B cell (primary cell): ENCODE data around the gene NCOA3. TPM values are rescaled to one million over a fixed set of nuclear protein-coding genes. Genes with fewer than 3 reads are reported as not detected.

Experiments
- ATAC-seq: fragments of 200-7000 bp; cut with Tn5 transposase; one replicate; pipeline ENCODE4 v1.10.0; 2021; ENCODE audit warnings: low read depth, mild to moderate bottlenecking, moderate number of reproducible peaks, moderate library complexity
- CTCF ChIA-PET: fragments of 350-600 bp; sonication (Branson Sonifier 250); formaldehyde crosslinking; loops from one replicate; lab custom pipeline; 2021; ENCODE audit warnings: antibody characterized with exemption, inconsistent platforms; lab: Charles Lee
- POLR2A ChIA-PET: fragments of 350-600 bp; sonication (Branson Sonifier 250); formaldehyde crosslinking; loops from one replicate; lab custom pipeline; 2021; ENCODE audit warnings: antibody characterized with exemption; lab: Charles Lee
- DNase-seq: peaks from one replicate; pipeline ENCODE4 v3.0.0; 2013
- H2AFZ ChIP-seq: 2 replicates; pipeline ENCODE4 v1.6.1; 2012; ENCODE audit warnings: mild to moderate bottlenecking, low read depth, low read length; ENCODE audit not compliant: insufficient read depth, poor library complexity, severe bottlenecking
- H3K27ac ChIP-seq, 2 donors: 1 replicate in 1 of 2; 2 replicates in 1 of 2; pipeline ENCODE4 v1.5.1; 2012 to 2013; ENCODE audit warnings: low read length in 2 of 2, mild to moderate bottlenecking in 2 of 2, moderate library complexity in 1 of 2
- H3K27me3 ChIP-seq, 4 experiments: fragments of 200-600 bp in 1 of 4; sonication (generic) in 1 of 4; replicated peaks in 1 of 4; 1 replicate in 2 of 4; 2 replicates in 2 of 4; pipeline versions ENCODE4 v1.6.1 to v1.7.0; 2013 to 2016; ENCODE audit warnings: low read length in 3 of 4, mild to moderate bottlenecking in 2 of 4, mixed read lengths in 1 of 4, moderate library complexity in 1 of 4; ENCODE audit not compliant: insufficient read depth in 4 of 4, control insufficient read depth in 3 of 4; ENCODE audit errors: control extremely low read depth in 1 of 4
- H3K36me3 ChIP-seq, 2 experiments: replicated peaks in 1 of 2; 1 replicate in 1 of 2; 2 replicates in 1 of 2; pipeline versions ENCODE4 v1.6.1 to v1.7.1; 2013; ENCODE audit warnings: low read length in 1 of 2; ENCODE audit not compliant: insufficient read depth in 2 of 2, control insufficient read depth in 1 of 2; ENCODE audit errors: control extremely low read depth in 1 of 2, extremely low read depth in 1 of 2
- H3K4me1 ChIP-seq, 2 donors: fragments of 200-600 bp in 1 of 2; sonication (generic) in 1 of 2; 1 replicate in 1 of 2; 2 replicates in 1 of 2; pipeline versions ENCODE4 v1.5.1 to v1.6.1; 2013 to 2017; ENCODE audit warnings: low read length in 2 of 2; ENCODE audit not compliant: control insufficient read depth in 2 of 2, insufficient read depth in 2 of 2
- H3K4me2 ChIP-seq: replicated peaks from 2 replicates; pipeline ENCODE3; 2012; ENCODE audit warnings: mild to moderate bottlenecking, low read depth, low read length; ENCODE audit not compliant: poor library complexity, severe bottlenecking
- H3K4me3 ChIP-seq, 5 experiments: fragments of 200-600 bp in 1 of 5; sonication (generic) in 1 of 5; 1 replicate in 3 of 5; 2 replicates in 2 of 5; pipeline versions ENCODE4 v1.5.1 to v1.7.0; 2011 to 2016; ENCODE audit warnings: low read length in 4 of 5, mild to moderate bottlenecking in 4 of 5, low read depth in 2 of 5, control low read depth in 1 of 5, moderate library complexity in 1 of 5; ENCODE audit not compliant: insufficient read depth in 1 of 5; ENCODE audit errors: control extremely low read depth in 1 of 5, extremely low read depth in 1 of 5
- H3K79me2 ChIP-seq: fragments of 200-600 bp; sonication (generic); one replicate; pipeline ENCODE4 v1.6.0; 2016; ENCODE audit warnings: low read length; ENCODE audit not compliant: control insufficient read depth, insufficient read depth
- H3K9ac ChIP-seq: fragments of 200-600 bp; sonication (generic); 2 replicates; pipeline ENCODE4 v1.6.1; 2017; ENCODE audit warnings: mild to moderate bottlenecking, low read length, moderate library complexity
- H3K9me3 ChIP-seq, 3 donors: one replicate each; pipeline versions ENCODE4 v1.6.1 to v1.7.1; 2013; ENCODE audit warnings: low read length in 2 of 3; ENCODE audit not compliant: control insufficient read depth in 2 of 3, insufficient read depth in 1 of 3; ENCODE audit errors: control extremely low read depth in 1 of 3
- H4K20me1 ChIP-seq: 2 replicates; pipeline ENCODE4 v1.6.0; 2012; ENCODE audit warnings: mild to moderate bottlenecking, low read length; ENCODE audit not compliant: insufficient read depth, control insufficient read depth, poor library complexity, severe bottlenecking
- H3K27ac Mint-ChIP-seq: one replicate; pipeline ENCODE4 v1.8.0; 2021; ENCODE audit warnings: mixed read lengths
- H3K27me3 Mint-ChIP-seq: one replicate; pipeline ENCODE4 v1.8.0; 2021; ENCODE audit warnings: mixed read lengths
- H3K4me1 Mint-ChIP-seq: one replicate; pipeline ENCODE4 v1.8.0; 2021; ENCODE audit warnings: mixed read lengths
- H3K4me3 Mint-ChIP-seq: one replicate; pipeline ENCODE4 v1.8.0; 2021; ENCODE audit warnings: mixed read lengths
- H3K9me3 Mint-ChIP-seq: one replicate; pipeline ENCODE4 v1.8.0; 2022; ENCODE audit warnings: mixed read lengths; ENCODE audit not compliant: insufficient read depth
- EZH2 ChIP-seq: IDR thresholded peaks from 2 replicates; pipeline ENCODE4 v1.6.1; 2012; ENCODE audit warnings: borderline replicate concordance, low read depth, mild to moderate bottlenecking, moderate library complexity, low read length; ENCODE audit not compliant: insufficient read depth, poor library complexity, severe bottlenecking
- WGBS: methylation state at CpG from one replicate; pipeline ENCODE4 v1.1.5; 2013; ENCODE audit warnings: missing lambda C conversion rate; ENCODE audit not compliant: insufficient coverage; 5-methylcytosine and 5-hydroxymethylcytosine counted together
- intact Hi-C: fragments of 100-400 bp; cut with micrococcal nuclease; formaldehyde crosslinking; loops from one replicate; pipeline ENCODE4 v1.10.0; 2022
- polyA plus RNA-seq: library from polyadenylated mRNA; depleted of rRNA; stranded (reverse); fragments of >200 nt; gene quantifications from 2 replicates; pipeline ENCODE4 v1.2.3, GENCODE V29; 2012
- total RNA-seq, 2 donors: library from RNA; stranded (reverse); fragments of 120-200 nt in 1 of 2; gene quantifications; 1 replicate in 1 of 2; 2 replicates in 1 of 2; pipeline versions ENCODE4 v1.2.3 to v1.2.4, GENCODE V29; 2013 to 2022
- TF ChIP-seq, protein P1 (sequence below): fragments of 200-600 bp; IDR thresholded peaks from one replicate; pipeline ENCODE4 v1.8.0; 2022; ENCODE audit warnings: antibody characterized with exemption, mild to moderate bottlenecking

The NCOA3 gene
- total and polyA plus RNA-seq, 2 donors (not counting 1 experiment from before 2014, with no cell fraction given) = 54.0 to 309 TPM

DNA sequence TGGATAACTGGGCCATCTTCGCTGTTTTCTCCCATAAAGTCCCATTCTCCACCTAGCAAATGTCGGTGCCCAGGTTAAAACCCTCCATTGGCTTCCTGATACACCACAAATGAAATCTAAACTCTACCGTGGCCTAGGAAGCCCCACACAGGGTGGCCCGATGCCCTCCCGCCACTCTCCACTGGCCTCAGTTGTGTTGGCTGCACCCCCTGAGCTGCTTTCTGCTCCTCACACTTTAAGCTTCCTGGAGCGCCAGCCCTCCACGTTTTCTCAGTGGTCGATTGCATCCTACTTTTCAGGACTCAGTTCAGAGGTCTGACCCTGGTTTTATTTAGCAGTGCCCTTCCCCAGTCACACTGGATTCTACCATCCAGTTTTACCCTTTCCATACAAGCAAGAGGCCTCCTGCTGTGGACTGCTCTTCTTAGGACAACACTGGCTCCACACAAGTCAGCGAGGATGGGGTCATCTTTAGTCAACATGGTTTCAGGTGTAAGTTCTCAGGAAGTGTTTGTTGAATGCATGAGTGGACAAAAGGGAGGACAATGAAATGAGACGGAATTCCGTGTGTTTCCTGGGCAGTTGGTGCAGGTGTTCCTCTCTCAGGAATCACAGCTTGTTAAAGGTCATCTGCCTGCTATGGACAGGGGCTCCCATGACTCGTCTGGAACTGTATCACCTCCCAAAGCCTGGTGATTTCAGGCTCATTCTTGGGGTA, 159.5 kb downstream of the NCOA3 start:
- Mint-ChIP-seq H3K4me1 (peaks cover 7% of the 10 kb centered on the region), H3K27me3 (no peaks in the 10 kb centered on the region), H3K27ac (peak overlapping the region; percentile 41), H3K9me3 (no peaks in the 10 kb centered on the region), H3K4me3 (no peak overlapping the region)
- Histone ChIP-seq H3K27me3 (no peaks in the 10 kb centered on the region), H2AFZ (no peak overlapping the region), H3K36me3 (peaks cover 0 to 59% of the 10 kb centered on the region in 2 experiments), H4K20me1 (peaks cover 23% of the 10 kb centered on the region), H3K4me2 (no peak overlapping the region), H3K4me1 (peaks cover 0 to 7% of the 10 kb centered on the region in 2 donors), H3K4me3 (no peak overlapping the region), H3K9me3 (no peaks in the 10 kb centered on the region), H3K27ac (no peak overlapping the region), H3K9ac (no peak overlapping the region), H3K79me2 (no peaks in the 10 kb centered on the region)
- intact Hi-C loops = loop anchor here (5.0 kb wide), 1 partner anchor 464 kb away; no protein-coding TSS in a partner anchor
- 92% methylated on average over 12 of the region's 12 CpGs for WGBS
- TF ChIP-seq, protein P1, sequence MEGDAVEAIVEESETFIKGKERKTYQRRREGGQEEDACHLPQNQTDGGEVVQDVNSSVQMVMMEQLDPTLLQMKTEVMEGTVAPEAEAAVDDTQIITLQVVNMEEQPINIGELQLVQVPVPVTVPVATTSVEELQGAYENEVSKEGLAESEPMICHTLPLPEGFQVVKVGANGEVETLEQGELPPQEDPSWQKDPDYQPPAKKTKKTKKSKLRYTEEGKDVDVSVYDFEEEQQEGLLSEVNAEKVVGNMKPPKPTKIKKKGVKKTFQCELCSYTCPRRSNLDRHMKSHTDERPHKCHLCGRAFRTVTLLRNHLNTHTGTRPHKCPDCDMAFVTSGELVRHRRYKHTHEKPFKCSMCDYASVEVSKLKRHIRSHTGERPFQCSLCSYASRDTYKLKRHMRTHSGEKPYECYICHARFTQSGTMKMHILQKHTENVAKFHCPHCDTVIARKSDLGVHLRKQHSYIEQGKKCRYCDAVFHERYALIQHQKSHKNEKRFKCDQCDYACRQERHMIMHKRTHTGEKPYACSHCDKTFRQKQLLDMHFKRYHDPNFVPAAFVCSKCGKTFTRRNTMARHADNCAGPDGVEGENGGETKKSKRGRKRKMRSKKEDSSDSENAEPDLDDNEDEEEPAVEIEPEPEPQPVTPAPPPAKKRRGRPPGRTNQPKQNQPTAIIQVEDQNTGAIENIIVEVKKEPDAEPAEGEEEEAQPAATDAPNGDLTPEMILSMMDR = no peak
- no peak for TF ChIP-seq EZH2
- ChIA-PET POLR2A (no interaction called here), CTCF (interaction anchor here (1.2 to 7.6 kb wide), 5 partner anchors 11 to 961 kb away, joined by 4 to 103 read pairs (median 5); no protein-coding TSS in a partner anchor)
- DNase-seq (no peak), ATAC-seq (no peak)

DNA sequence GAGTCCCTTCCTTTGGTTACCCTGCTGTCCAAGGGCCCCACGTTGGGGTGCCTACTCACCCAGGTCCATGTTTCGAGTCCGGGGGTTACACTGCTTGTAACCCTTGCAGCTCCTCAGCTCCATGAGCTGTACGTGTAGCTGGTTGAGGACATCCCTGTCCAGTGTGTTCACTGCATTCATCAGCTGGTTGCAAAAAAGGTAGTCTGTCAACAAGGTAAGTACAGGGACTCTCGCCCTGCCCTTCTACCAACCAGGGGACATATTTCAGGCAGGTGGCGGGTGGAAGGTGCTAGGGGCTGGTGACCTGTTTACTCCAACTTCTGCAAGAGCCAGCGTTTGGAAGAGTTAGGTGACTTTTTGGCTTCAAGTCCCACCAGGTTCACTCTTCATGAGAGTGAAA, 160.0 kb downstream of the NCOA3 start:
- H2AFZ ChIP-seq = no peak overlapping the region
- H3K4me3 Mint-ChIP-seq = no peak overlapping the region
- no peaks in the 10 kb centered on the region for H3K9me3 Mint-ChIP-seq
- no peak for DNase-seq
- WGBS = 94% methylated on average over 6 of the region's 7 CpGs
- intact Hi-C loops = loop anchor here (5.0 kb wide), 1 partner anchor 464 kb away; no protein-coding TSS in a partner anchor
- H3K4me1 ChIP-seq = peaks cover 0 to 7% of the 10 kb centered on the region in 2 donors
- H4K20me1 ChIP-seq = peaks cover 23% of the 10 kb centered on the region
- ChIA-PET POLR2A (no interaction called here), CTCF (interaction anchor here (0.5 to 7.6 kb wide), 5 partner anchors 16 to 961 kb away, joined by 4 to 103 read pairs (median 5); no protein-coding TSS in a partner anchor)
- no peaks in the 10 kb centered on the region for H3K79me2 ChIP-seq
- no peaks in the 10 kb centered on the region for H3K27me3 ChIP-seq
- no peak overlapping the region for H3K4me2 ChIP-seq
- H3K9ac ChIP-seq = no peak overlapping the region
- H3K36me3 ChIP-seq = peaks cover 0 to 53% of the 10 kb centered on the region in 2 experiments
- H3K27me3 Mint-ChIP-seq = no peaks in the 10 kb centered on the region
- peaks cover 4% of the 10 kb centered on the region for H3K4me1 Mint-ChIP-seq
- H3K4me3 ChIP-seq = no peak overlapping the region
- TF ChIP-seq, protein P1 = no peak
- no peak for TF ChIP-seq EZH2
- no peaks in the 10 kb centered on the region for H3K9me3 ChIP-seq
- peak overlapping the region; percentile 11 for H3K27ac Mint-ChIP-seq
- no peak overlapping the region for H3K27ac ChIP-seq
- ATAC-seq = no peak
